ENCODE data around the gene DCUN1D2. TPM values are rescaled to one million over a fixed set of nuclear protein-coding genes. Genes with fewer than 3 reads are reported as not detected.
A peak's percentile ranks its signal among the peaks of the same experiment; 100 is the strongest.

Gene DCUN1D2
- total and polyA plus RNA-seq, 2 donors from 2014 or later, result 7.6 to 19.5 TPM

DNA sequence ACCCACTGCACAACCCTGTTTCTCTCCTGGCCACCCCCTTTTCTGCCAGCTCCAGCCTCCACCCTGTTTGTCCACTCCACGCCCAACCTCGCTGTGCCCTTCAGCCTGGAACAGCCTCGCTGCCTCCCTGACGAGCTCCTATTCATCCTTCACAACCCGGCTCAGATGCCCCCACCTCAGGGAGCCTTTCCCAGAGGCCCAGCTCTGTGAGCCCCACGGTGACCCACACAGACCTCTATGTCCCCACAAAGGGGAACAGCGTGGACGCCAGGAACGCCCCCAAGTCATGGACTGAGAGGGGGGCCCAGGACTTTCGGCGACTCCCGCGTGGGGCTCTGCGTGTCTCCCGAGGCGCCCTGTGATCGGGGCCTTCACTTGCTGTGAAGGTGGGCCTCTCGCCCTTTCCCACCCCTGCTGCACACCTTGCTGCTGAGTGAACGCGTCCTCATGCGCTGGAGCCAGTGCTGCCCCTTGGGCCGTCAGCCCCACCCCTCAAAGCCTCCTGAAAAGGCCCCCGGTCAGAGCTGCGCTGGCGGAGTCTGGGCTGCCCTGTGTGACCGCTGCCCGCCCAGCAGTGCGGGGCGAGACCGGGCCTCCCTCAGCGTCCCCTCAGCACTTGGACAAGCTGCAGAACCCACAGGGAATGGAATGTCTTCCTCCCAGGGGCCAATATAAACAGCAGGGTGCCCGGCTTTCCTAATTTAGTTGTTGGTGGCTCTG, 77.2 kb downstream of the DCUN1D2 start:
- Histone ChIP-seq H3K4me3 (ENCODE audit: low read length in 3 of 3) (no peak overlapping the region), H3K9me3 (ENCODE audit: control insufficient read depth in 2 of 3, insufficient read depth in 1 of 3, low read length in 3 of 3) (no peaks in the 10 kb centered on the region), H3K9ac (ENCODE audit: low read length in 3 of 3) (no peak overlapping the region), H3K36me3 (ENCODE audit: control insufficient read depth in 2 of 3, insufficient read depth in 3 of 3, low read length in 3 of 3) (no peaks in the 10 kb centered on the region), H3K27me3 (ENCODE audit: control insufficient read depth, insufficient read depth, low read length) (no peaks in the 10 kb centered on the region), H3K27ac (ENCODE audit: low read depth in 2 of 2, low read length in 2 of 2) (no peak overlapping the region), H3K4me1 (ENCODE audit: control insufficient read depth in 2 of 3, insufficient read depth in 2 of 3, low read depth in 1 of 3, low read length in 3 of 3) (peaks cover 0 to 3% (median 0%) of the 10 kb centered on the region in 3 donors)
- FAIRE-seq (no peak), DNase-seq (peak in 2 of 5 donors; percentile 47 to 76)
- TF ChIP-seq, protein P1, sequence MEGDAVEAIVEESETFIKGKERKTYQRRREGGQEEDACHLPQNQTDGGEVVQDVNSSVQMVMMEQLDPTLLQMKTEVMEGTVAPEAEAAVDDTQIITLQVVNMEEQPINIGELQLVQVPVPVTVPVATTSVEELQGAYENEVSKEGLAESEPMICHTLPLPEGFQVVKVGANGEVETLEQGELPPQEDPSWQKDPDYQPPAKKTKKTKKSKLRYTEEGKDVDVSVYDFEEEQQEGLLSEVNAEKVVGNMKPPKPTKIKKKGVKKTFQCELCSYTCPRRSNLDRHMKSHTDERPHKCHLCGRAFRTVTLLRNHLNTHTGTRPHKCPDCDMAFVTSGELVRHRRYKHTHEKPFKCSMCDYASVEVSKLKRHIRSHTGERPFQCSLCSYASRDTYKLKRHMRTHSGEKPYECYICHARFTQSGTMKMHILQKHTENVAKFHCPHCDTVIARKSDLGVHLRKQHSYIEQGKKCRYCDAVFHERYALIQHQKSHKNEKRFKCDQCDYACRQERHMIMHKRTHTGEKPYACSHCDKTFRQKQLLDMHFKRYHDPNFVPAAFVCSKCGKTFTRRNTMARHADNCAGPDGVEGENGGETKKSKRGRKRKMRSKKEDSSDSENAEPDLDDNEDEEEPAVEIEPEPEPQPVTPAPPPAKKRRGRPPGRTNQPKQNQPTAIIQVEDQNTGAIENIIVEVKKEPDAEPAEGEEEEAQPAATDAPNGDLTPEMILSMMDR (IDR thresholded peaks at IDR 0.05; ENCODE audit: borderline replicate concordance, extremely low read depth, insufficient read depth), result no peak
- intact Hi-C loops (cut with DNase I), result no loop called here

- no peaks in the 10 kb centered on the region for H3K27me3 ChIP-seq (ENCODE audit: control insufficient read depth, insufficient read depth, low read length)
- DNase-seq (no peak), FAIRE-seq (no peak)
- H3K9me3 ChIP-seq (ENCODE audit: control insufficient read depth in 2 of 3, insufficient read depth in 1 of 3, low read length in 3 of 3), result no peaks in the 10 kb centered on the region
- no peak overlapping the region for H3K4me3 ChIP-seq (ENCODE audit: low read length in 3 of 3)
- H3K27ac ChIP-seq (ENCODE audit: low read depth in 2 of 2, low read length in 2 of 2), result no peak overlapping the region
- intact Hi-C loops (cut with DNase I), result no loop called here
- H3K36me3 ChIP-seq (ENCODE audit: control insufficient read depth in 2 of 3, insufficient read depth in 3 of 3, low read length in 3 of 3), result no peaks in the 10 kb centered on the region
- peaks cover 0 to 3% (median 0%) of the 10 kb centered on the region in 3 donors for H3K4me1 ChIP-seq (ENCODE audit: control insufficient read depth in 2 of 3, insufficient read depth in 2 of 3, low read depth in 1 of 3, low read length in 3 of 3)
- TF ChIP-seq, protein P1 (IDR thresholded peaks at IDR 0.05; ENCODE audit: borderline replicate concordance, extremely low read depth, insufficient read depth), result no peak
- H3K9ac ChIP-seq (ENCODE audit: low read length in 3 of 3), result no peak overlapping the region
These were observed 78.1 kb downstream of the DCUN1D2 start for GRCh38 chr13:113412440-113412839.

DNA sequence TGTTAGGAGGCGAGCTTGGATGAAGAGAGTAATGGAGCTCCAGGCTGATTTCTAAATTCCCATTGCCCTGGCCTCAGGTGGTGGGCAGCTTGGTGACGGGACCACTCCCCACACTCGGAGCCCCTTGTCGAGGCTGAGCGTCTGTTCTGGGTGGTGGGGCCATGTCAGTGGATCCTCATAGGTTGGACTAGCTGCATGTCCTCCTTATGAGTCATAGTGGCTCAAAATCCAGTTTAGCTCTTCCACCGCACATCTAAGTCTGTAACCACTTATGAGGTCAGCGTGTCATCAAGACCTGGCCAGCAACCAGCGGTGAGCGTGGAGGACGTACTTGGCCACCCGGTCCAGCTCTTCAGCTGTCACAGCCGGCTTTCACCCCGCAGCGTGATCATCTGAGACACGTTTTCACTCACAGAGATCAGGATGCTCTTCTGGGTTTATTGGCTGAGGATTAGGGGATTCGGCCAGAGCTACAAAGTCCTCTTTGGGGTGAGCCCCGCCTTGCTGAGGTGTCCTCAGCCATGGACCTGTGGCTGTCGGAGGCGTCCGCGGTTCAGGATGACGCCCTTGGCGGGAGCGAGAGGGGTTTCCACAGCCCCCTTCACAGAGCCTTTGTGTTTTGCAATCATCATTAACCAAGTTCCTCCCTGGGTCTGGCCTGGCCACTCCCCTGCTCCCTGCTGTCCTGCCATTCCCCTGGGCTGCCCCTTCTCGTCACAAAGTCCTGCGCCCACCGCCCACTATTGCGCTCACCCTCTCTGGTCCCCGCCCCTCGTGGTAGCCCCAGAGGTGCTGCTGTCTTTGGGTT, 79.1 kb downstream of the DCUN1D2 start:
- DNase-seq, result peak in 1 of 5 donors; percentile 44
- H3K4me1 ChIP-seq (ENCODE audit: control insufficient read depth in 2 of 3, insufficient read depth in 2 of 3, low read depth in 1 of 3, low read length in 3 of 3), result peaks cover 0 to 3% (median 0%) of the 10 kb centered on the region in 3 donors
- no peak overlapping the region for H3K9ac ChIP-seq (ENCODE audit: low read length in 3 of 3)
- no peaks in the 10 kb centered on the region for H3K9me3 ChIP-seq (ENCODE audit: control insufficient read depth in 2 of 3, insufficient read depth in 1 of 3, low read length in 3 of 3)
- no peak for FAIRE-seq
- TF ChIP-seq, protein P1 (IDR thresholded peaks at IDR 0.05; ENCODE audit: borderline replicate concordance, extremely low read depth, insufficient read depth), result no peak
- no peaks in the 10 kb centered on the region for H3K27me3 ChIP-seq (ENCODE audit: control insufficient read depth, insufficient read depth, low read length)
- intact Hi-C loops (cut with DNase I), result no loop called here
- no peaks in the 10 kb centered on the region for H3K36me3 ChIP-seq (ENCODE audit: control insufficient read depth in 2 of 3, insufficient read depth in 3 of 3, low read length in 3 of 3)
- H3K27ac ChIP-seq (ENCODE audit: low read depth in 2 of 2, low read length in 2 of 2), result no peak overlapping the region
- H3K4me3 ChIP-seq (ENCODE audit: low read length in 3 of 3), result no peak overlapping the region
